ENCODE data around the gene ANKDD1A.
A peak's percentile ranks its signal among the peaks of the same experiment; 100 is the strongest.

The ANKDD1A gene

GRCh38 chr15:64923546-64923945 lies 11.8 kb downstream of the ANKDD1A start:
- DNase-seq (ENCODE audit: low read depth, low spot score) = no peak

GRCh38 chr15:64925335-64926330 lies 13.9 kb downstream of the ANKDD1A start:
- no peak for DNase-seq (ENCODE audit: low read depth, low spot score)

GRCh38 chr15:64926661-64927060 lies 15.0 kb downstream of the ANKDD1A start:
- DNase-seq (ENCODE audit: low read depth, low spot score) = no peak

DNA sequence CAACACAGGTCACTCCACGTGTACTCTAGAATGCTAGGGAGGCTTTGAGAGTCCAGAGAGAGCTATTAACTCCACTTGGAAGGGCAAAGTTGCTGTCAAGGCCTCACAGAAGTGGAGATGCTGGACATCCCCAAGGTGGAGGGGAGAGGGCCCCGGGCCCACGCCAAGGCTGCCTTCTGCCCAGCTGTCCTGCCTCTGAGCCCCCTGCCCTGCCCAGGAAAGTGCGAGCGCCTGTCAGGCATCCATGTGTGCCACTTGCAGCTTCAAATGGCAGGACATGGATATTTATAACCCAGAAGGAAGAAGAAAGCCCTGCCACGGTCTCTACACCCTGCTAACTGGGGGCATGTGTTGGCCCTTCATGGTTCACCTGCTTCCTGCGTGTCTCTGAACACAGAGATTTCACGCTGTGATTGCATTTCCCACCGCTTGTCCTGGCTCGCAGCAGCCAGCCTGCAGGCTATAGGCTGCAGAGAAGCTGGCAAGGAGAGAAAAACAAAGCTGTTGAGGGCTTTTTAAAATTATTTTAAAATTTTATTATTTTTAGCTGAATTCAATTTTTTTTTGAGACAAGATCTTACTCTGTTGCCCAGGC lies 17.0 kb downstream of the ANKDD1A start:
- DNase-seq (ENCODE audit: low read depth, low spot score) = no peak

DNA sequence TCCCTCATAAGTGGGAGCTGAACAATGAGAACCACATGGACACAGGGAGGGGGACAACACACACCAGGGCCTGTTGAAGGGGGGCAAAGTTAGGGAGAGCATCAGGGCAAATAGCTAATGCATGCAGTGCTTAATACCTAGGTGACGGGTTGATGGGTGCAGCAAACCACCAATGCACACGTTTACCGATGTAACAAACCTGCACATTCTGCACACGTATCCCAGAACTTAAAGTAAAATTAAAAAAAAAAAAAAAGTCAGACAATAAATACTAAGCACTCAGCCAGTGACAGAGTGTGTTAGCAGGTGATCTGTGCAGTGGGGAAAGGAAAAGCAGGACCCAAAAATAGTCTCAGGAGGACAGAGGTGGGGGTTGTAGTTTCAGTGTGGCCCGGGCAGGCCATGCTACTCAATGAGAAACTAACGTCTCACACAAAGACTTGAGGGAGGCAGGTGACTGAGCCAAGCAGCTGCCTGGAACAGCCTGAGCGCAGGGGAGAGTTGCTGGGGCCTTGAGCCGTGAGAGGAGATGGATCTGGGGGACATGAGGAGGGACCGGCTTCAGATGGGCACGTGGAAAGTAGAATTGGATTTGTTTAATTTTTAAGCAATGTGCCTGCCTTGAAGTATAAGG lies 18.4 kb downstream of the ANKDD1A start:
- DNase-seq (ENCODE audit: low read depth, low spot score) = no peak

DNA sequence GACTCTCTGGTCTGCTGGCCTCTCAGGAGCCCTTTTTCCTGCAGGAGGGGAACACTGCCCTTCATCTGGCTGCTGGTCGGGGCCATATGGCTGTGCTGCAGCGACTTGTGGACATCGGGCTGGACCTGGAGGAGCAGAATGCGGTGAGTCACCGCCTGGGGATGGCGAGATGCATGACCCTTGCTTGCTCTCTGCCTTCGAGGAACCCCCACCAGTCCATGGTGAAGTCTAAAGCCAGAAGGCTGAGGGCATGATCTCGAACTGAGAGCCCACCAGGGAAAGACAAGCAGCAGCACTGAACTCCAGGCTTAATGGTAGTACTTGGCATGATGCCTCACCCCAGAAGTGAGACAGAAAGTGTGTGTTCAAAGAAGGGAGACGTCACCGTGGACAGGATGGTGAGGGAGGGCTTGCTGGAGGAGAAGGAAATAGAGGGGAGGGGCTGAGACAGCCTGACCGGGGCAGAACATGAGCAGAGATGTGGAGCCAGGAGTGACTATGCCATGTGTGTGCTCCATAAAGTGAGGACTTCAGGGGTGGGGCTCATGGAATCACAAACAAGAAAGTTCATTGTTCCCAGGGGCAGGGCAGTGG lies 19.2 kb downstream of the ANKDD1A start:
- DNase-seq (ENCODE audit: low read depth, low spot score) = peak; percentile 39

DNA sequence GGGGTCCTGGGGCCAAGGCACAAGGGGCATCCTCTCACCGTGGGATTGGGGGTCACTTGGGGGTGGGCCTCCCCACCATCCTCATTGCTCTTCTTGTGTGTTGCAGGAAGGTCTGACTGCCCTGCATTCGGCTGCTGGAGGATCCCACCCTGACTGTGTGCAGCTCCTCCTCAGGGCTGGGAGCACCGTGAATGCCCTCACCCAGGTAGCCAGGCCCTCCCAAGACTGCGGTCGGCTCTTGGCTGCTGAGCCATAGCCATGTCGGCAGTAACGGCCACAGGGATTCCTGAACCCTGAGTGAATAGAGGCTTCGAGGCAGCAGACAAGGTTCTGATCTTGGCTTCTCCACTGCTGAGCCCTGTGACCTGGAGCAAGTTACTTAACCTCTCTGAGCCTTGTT lies 19.7 kb downstream of the ANKDD1A start:
- no peak for DNase-seq (ENCODE audit: low read depth, low spot score)

DNA sequence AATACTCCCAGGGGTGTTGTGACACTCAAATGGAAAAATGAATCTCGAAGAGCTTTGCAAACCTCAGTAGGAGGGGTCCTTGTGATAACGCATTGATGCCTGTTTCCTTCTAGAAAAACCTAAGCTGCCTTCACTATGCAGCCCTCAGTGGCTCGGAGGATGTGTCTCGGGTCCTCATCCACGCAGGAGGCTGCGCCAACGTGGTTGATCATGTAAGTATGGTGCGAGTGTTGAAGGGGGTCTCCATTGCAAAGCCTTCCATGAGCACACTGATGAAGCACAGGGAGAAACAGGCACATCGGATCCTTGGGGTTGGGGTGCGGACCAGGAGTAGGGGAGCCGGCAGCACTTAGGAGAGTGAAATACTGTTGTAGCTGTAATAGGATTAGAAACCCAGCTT lies 22.3 kb downstream of the ANKDD1A start:
- DNase-seq (ENCODE audit: low read depth, low spot score) = no peak

DNA sequence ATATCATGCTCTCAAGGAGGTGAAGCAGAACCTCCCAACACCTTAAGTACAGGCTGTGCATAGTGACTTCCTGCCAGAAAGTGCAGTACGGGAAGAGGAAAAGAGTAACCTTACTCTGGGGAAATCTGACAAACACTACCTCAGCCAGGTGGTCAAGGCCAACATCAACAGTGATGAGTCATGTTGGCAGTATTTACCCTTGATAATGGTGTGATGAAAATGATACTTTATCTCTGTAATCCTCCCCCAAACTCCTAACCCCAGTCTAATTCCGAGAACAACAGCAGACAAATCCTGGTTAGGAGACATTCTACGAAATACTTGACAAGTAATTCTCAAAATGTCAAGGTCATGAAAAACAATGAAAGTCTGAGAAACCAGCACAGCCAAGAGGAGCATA lies 26.5 kb downstream of the ANKDD1A start:
- no peak for DNase-seq (ENCODE audit: low read depth, low spot score)

GRCh38 chr15:64942356-64942755 lies 30.7 kb downstream of the ANKDD1A start:
- no peak for DNase-seq (ENCODE audit: low read depth, low spot score)

GRCh38 chr15:64943512-64944225 lies 32.0 kb downstream of the ANKDD1A start:
- DNase-seq (ENCODE audit: low read depth, low spot score) = no peak

DNA sequence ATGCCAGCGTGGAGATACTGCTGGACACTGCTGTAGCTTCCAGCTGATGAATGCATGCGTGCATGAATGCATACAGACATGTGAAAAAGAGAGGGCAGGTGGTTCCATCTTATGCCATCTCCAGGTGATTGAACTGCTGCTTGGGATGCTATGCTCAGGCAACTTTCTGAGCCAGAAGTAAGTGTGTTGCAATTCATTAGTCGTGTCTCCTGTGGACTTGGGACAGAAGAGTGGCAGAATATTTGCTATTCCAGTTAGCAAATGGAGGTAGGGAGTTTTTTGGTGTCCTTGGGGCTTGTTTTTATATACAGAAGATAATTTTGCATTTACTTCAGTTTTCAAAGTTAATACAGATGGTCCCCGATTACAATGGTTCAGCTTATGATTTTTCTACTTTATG lies 33.3 kb downstream of the ANKDD1A start:
- no peak for DNase-seq (ENCODE audit: low read depth, low spot score)

DNA sequence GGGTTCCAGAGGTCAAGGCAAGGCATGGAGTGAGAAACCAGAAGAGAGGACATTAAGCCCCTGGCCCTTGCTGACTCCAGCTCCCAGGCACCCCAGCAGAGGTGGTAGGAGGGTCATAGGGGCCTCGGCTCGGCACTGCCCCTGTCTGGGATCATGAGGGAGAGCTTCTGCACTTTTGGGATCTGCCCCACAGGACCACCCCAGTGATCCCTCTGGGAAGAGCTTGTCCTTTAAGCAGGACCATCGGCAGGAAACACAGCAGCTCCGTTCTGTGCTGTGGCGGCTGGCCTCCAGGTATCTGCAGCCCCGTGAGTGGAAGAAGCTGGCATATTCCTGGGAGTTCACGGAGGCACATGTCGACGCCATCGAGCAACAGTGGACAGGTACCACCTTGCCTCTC lies 35.5 kb downstream of the ANKDD1A start:
- DNase-seq (ENCODE audit: low read depth, low spot score) = no peak

GRCh38 chr15:64948916-64949315 lies 37.2 kb downstream of the ANKDD1A start:
- no peak for DNase-seq (ENCODE audit: low read depth, low spot score)

DNA sequence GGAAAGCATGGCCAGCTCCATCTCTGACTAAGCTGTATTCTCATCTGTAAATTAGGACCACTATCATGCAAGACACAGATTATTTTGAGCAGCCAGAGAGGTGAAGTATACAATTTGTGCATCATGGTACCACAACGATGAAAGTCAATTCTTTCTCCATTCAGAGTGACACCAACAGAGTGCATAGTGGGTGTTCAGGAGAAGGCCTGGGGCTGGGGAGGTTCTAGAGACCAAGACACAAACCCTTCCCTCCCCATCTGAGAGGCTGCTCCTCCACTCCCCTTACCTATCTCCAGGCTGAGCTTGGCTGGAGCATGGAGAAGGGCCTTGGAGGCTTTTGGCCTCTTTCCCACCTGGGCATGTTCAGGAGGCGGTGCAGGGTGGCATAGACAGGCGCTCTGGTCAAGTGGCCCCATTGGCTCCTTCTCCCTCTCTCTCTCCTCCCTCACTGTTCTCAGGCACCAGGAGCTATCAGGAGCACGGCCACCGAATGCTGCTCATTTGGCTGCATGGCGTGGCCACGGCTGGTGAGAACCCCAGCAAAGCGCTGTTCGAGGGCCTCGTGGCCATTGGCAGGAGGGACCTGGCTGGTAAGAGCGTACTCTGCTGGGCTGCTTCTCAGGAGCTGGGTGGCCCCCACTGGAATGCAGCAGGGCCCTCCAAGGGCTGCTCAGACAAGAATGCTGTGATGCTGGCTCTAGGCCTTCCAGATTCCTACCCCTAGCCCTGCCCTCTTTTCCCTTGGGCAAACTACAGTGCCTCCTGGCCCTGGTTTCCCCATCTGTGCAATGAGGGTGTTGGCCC lies 37.9 kb downstream of the ANKDD1A start:
- peak; percentile 65 for DNase-seq (ENCODE audit: low read depth, low spot score)

- DNase-seq (ENCODE audit: low read depth, low spot score) = no peak
Measured at GRCh38 chr15:64950888-64951287, 39.2 kb downstream of the ANKDD1A start.

DNA sequence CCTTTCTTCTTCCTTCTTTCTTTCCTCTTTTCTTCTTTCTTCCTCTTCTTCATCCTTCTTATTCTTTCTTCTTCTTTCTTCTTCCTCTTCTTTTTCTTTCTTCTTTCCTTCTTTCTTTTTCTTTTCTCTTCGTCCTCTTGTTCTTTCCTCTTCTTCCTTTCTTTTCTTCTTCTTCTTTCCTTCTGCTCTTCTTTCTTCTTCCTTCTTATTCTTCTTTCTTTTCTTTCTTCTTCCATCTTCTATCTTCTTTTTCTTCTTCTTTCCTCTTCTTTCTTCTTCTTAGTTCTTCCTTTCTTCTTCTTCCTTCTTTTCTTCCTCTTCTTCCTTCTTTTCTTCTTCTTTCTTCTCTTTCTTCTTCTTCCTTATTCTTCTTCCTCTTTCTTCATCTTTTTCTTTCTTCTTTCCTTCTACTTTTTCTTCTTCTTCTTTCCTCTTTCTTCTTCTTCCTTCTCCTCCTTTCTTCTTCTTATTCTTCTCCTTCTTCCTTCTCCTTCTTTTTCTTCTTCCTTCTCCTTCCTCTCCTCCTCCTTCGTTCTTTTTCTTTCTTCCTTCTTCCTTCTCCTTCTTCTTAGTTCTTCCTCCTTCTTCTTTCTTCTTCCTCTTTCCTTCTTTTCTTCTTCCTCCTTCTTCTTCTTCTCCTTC lies 40.2 kb downstream of the ANKDD1A start:
- DNase-seq (ENCODE audit: low read depth, low spot score) = no peak

GRCh38 chr15:64954395-64954794 lies 42.7 kb downstream of the ANKDD1A start:
- DNase-seq (ENCODE audit: low read depth, low spot score) = no peak

GRCh38 chr15:64959128-64959527 lies 47.4 kb downstream of the ANKDD1A start:
- no peak for DNase-seq (ENCODE audit: low read depth, low spot score)

DNA sequence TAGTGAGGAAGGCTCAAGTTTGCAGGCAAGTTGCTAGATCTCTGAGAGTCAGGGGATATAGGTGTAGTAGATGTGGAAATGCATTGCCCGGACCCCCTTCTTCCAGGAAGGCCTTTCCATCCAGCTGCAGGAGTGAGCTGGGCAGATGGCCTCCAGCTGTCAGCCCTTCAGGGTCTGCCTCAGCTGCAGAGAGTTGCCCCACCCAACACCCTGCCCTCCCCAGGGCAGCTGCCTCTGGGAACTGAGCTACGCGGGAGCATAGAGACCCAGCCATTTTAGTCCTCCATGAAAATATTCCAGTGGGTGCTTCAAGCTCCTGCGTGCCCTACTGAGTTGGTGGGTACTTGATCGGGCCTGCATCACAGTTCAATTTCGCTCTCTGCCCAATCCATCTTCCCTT lies 48.5 kb downstream of the ANKDD1A start:
- no peak for DNase-seq (ENCODE audit: low read depth, low spot score)
